ENCODE measurements around the gene MYOM1. TPM values are rescaled to one million over a fixed set of nuclear protein-coding genes. Genes with fewer than 3 reads are reported as not detected.
"Not testable (repeated sequence)": the region's sequence is repeated elsewhere in the genome, so short reads cannot be mapped to it uniquely, and the experiment has no call there.

Gene MYOM1
- total RNA-seq, 4 donors from 2014 or later, result 13.3 to 31.7 (median 16.5) TPM

- TF ChIP-seq EP300 (IDR thresholded peaks at IDR 0.05), result no peak
- no peaks in the 10 kb centered on the region for H3K27me3 ChIP-seq
- no peaks in the 10 kb centered on the region for H3K4me1 ChIP-seq
- intact Hi-C loops (cut with DNase I), result loop anchor here (10.0 kb wide), 1 partner anchor 175 kb away; the partner anchor contains the start of gene MYL12A
- no peaks in the 10 kb centered on the region for H3K9me3 ChIP-seq
- H3K4me3 ChIP-seq, result no peak overlapping the region
- 76% methylated on average over 5 of the region's 5 CpGs for WGBS
- peaks cover 0 to 40% (median 22%) of the 10 kb centered on the region in 4 donors for H3K36me3 ChIP-seq
- DNase-seq (ENCODE audit: extremely low spot score), result peak; percentile 79
- H3K27ac ChIP-seq (replicated peaks in 1 of 4), result no peak overlapping the region
Measured at GRCh38 chr18:3069671-3070433, 149.9 kb downstream of the MYOM1 start.

GRCh38 chr18:3067722-3068121 lies 152.0 kb downstream of the MYOM1 start:
- H3K9me3 ChIP-seq, result no peaks in the 10 kb centered on the region
- H3K4me3 ChIP-seq, result no peak overlapping the region
- H3K36me3 ChIP-seq, result peaks cover 0 to 29% (median 20%) of the 10 kb centered on the region in 4 donors
- H3K4me1 ChIP-seq, result peaks cover 0 to 7% (median 5%) of the 10 kb centered on the region in 4 donors
- peak; percentile 19 for DNase-seq (ENCODE audit: extremely low spot score)
- no peaks in the 10 kb centered on the region for H3K27me3 ChIP-seq
- 85% methylated on average over 5 of the region's 5 CpGs for WGBS
- TF ChIP-seq POLR2A (IDR thresholded peaks at IDR 0.05; ENCODE audit: low read depth) (no peak), EP300 (IDR thresholded peaks at IDR 0.05) (no peak), POLR2AphosphoS5 (IDR thresholded peaks at IDR 0.05) (no peak), CTCF (IDR thresholded peaks at IDR 0.05) (no peak)
- no peak overlapping the region for H3K27ac ChIP-seq (replicated peaks in 1 of 4)
- intact Hi-C loops (cut with DNase I), result loop anchor here (10.0 kb wide), 1 partner anchor 177 kb away; the partner anchor contains the start of gene MYL12A

- Histone ChIP-seq H3K27me3 (no peaks in the 10 kb centered on the region), H3K36me3 (peaks cover 0 to 29% (median 20%) of the 10 kb centered on the region in 4 donors), H3K4me3 (no peak overlapping the region), H3K27ac (replicated peaks in 1 of 4) (no peak overlapping the region), H3K4me1 (peaks cover 0 to 12% (median 10%) of the 10 kb centered on the region in 4 donors), H3K9me3 (no peaks in the 10 kb centered on the region)
- no peak for TF ChIP-seq CTCF (IDR thresholded peaks at IDR 0.05)
- no peak for TF ChIP-seq POLR2AphosphoS5 (IDR thresholded peaks at IDR 0.05)
- no peak for TF ChIP-seq EP300 (IDR thresholded peaks at IDR 0.05)
- no peak for TF ChIP-seq POLR2A (IDR thresholded peaks at IDR 0.05; ENCODE audit: low read depth)
- DNase-seq (ENCODE audit: extremely low spot score), result peak; percentile 90
- WGBS, result 89% methylated on average over 25 of the region's 25 CpGs
- intact Hi-C loops (cut with DNase I), result loop anchor here (10.0 kb wide), 1 partner anchor 178 kb away; the partner anchor contains the start of gene MYL12A
Measured at GRCh38 chr18:3067165-3067661, 152.6 kb downstream of the MYOM1 start.

- H3K9me3 ChIP-seq, result no peaks in the 10 kb centered on the region
- intact Hi-C loops (cut with DNase I), result loop anchor here (10.0 kb wide), 1 partner anchor 178 kb away; the partner anchor contains the start of gene MYL12A
- H3K4me1 ChIP-seq, result peaks cover 0 to 16% (median 14%) of the 10 kb centered on the region in 4 donors
- no peak overlapping the region for H3K4me3 ChIP-seq
- peaks cover 0 to 27% (median 17%) of the 10 kb centered on the region in 4 donors for H3K36me3 ChIP-seq
- no peak overlapping the region for H3K27ac ChIP-seq (replicated peaks in 1 of 4)
- H3K27me3 ChIP-seq, result no peaks in the 10 kb centered on the region
- TF ChIP-seq EP300 (IDR thresholded peaks at IDR 0.05) (no peak), POLR2AphosphoS5 (IDR thresholded peaks at IDR 0.05) (no peak), POLR2A (IDR thresholded peaks at IDR 0.05; ENCODE audit: low read depth) (no peak), CTCF (IDR thresholded peaks at IDR 0.05) (no peak)
- peak; percentile 64 for DNase-seq (ENCODE audit: extremely low spot score)
- 81% methylated on average over 17 of the region's 17 CpGs for WGBS
Measured at GRCh38 chr18:3066341-3067110, 153.2 kb downstream of the MYOM1 start.

- intact Hi-C loops (cut with DNase I), result loop anchor here (1.0 to 10.0 kb wide), 4 partner anchors 51 to 181 kb away; partner anchors contain the start of genes LPIN2 and MYL12A
- Histone ChIP-seq H3K36me3 (peaks cover 0 to 15% (median 10%) of the 10 kb centered on the region in 4 donors), H3K4me1 (peaks cover 10 to 33% (median 24%) of the 10 kb centered on the region in 4 donors)
- H3K27me3 ChIP-seq; H3K4me3 ChIP-seq; H3K9me3 ChIP-seq; H3K27ac ChIP-seq (replicated peaks in 1 of 4): not testable (repeated sequence)
- peak; percentile 31 for DNase-seq (ENCODE audit: extremely low spot score)
- WGBS, result 88% methylated on average over 4 of the region's 4 CpGs
Measured at GRCh38 chr18:3063766-3064165, 156.0 kb downstream of the MYOM1 start.

Measured in esophagus muscularis mucosa (tissue), 4 donors.